Measurements from ENCODE around the gene PRICKLE2. TPM values are rescaled to one million over a fixed set of nuclear protein-coding genes. Genes with fewer than 3 reads are reported as not detected.

Gene PRICKLE2
- polyA plus RNA-seq, 1 donor (not counting 4 experiments of a cell fraction or from before 2014, with no cell fraction given), result 7.8 TPM

DNA sequence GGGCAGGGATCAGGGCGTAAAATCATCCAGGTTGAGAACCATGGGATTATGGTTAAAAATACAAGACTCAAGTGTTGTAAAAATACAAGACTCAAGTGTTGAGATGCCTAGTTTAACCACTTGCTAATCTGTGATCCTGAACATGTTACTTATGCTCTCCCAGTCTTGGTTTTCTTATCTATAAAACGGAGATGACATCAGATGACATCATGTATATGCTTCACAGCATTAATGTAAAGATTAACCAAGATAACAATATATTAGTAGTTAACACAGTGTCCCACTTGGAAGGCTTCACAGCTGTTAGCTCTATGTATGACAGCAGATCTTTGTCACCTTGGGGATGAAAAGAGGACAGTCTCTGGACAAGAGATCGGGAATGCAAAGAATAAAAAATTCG lies 96.2 kb downstream of the PRICKLE2 start:
- no peak for DNase-seq (ENCODE audit: low read depth, low spot score)
- Histone ChIP-seq H3K4me3 (ENCODE audit: control insufficient read depth in 2 of 3, extremely low read depth in 1 of 3, insufficient read depth in 2 of 3, low read depth in 1 of 3, low read length in 3 of 3) (no peak overlapping the region), H3K79me2 (ENCODE audit: control insufficient read depth, insufficient read depth, low read length) (no peaks in the 10 kb centered on the region), H3K9me1 (ENCODE audit: control insufficient read depth, extremely low read depth, insufficient read depth, low read length) (no peaks in the 10 kb centered on the region), H3K9me3 (ENCODE audit: control insufficient read depth, low read depth, low read length) (no peaks in the 10 kb centered on the region), H2AFZ (ENCODE audit: control insufficient read depth, low read length) (no peak overlapping the region), H3K4me1 (ENCODE audit: control insufficient read depth, extremely low read depth, insufficient read depth, low read length) (no peaks in the 10 kb centered on the region), H4K20me1 (ENCODE audit: control insufficient read depth, extremely low read depth, insufficient read depth, low read length) (no peaks in the 10 kb centered on the region), H3K27me3 (ENCODE audit: control insufficient read depth, extremely low read depth, insufficient read depth, low read length) (no peaks in the 10 kb centered on the region), H3K9ac (ENCODE audit: control insufficient read depth, extremely low read depth, insufficient read depth, low read length) (no peak overlapping the region), H3K27ac (ENCODE audit: control insufficient read depth, insufficient read depth, low read length) (no peak overlapping the region), H3K36me3 (ENCODE audit: control insufficient read depth in 2 of 2, extremely low read depth in 1 of 2, insufficient read depth in 2 of 2, low read length in 2 of 2) (peaks cover 0 to 10% of the 10 kb centered on the region in 2 experiments), H3K4me2 (ENCODE audit: control insufficient read depth, extremely low read depth, insufficient read depth, low read depth, low read length) (no peak overlapping the region)
- TF ChIP-seq EZH2 (IDR thresholded peaks at IDR 0.05; ENCODE audit: low read length) (no peak), CTCF (optimal IDR thresholded peaks at IDR 0.05 in 1 of 3, IDR thresholded peaks at IDR 0.05 in 1 of 3, conservative IDR thresholded peaks at IDR 0.05 in 1 of 3; ENCODE audit: extremely low read depth in 1 of 3, insufficient read depth in 2 of 3, low read length in 3 of 3) (no peak)
- FAIRE-seq, result no peak
- dilution Hi-C loops (cut with MboI; ENCODE audit: extremely low pct_ligation_motif_present, low sequenced_read_pairs), result no loop called here

- Histone ChIP-seq H4K20me1 (ENCODE audit: control insufficient read depth, extremely low read depth, insufficient read depth, low read length) (no peaks in the 10 kb centered on the region), H3K9me3 (ENCODE audit: control insufficient read depth, low read depth, low read length) (no peaks in the 10 kb centered on the region), H3K9me1 (ENCODE audit: control insufficient read depth, extremely low read depth, insufficient read depth, low read length) (no peaks in the 10 kb centered on the region), H3K4me1 (ENCODE audit: control insufficient read depth, extremely low read depth, insufficient read depth, low read length) (no peaks in the 10 kb centered on the region), H3K36me3 (ENCODE audit: control insufficient read depth in 2 of 2, extremely low read depth in 1 of 2, insufficient read depth in 2 of 2, low read length in 2 of 2) (peaks cover 0 to 12% of the 10 kb centered on the region in 2 experiments), H3K27ac (ENCODE audit: control insufficient read depth, insufficient read depth, low read length) (no peak overlapping the region), H3K4me3 (ENCODE audit: control insufficient read depth in 2 of 3, extremely low read depth in 1 of 3, insufficient read depth in 2 of 3, low read depth in 1 of 3, low read length in 3 of 3) (no peak overlapping the region), H2AFZ (ENCODE audit: control insufficient read depth, low read length) (no peak overlapping the region), H3K27me3 (ENCODE audit: control insufficient read depth, extremely low read depth, insufficient read depth, low read length) (no peaks in the 10 kb centered on the region), H3K4me2 (ENCODE audit: control insufficient read depth, extremely low read depth, insufficient read depth, low read depth, low read length) (no peak overlapping the region), H3K9ac (ENCODE audit: control insufficient read depth, extremely low read depth, insufficient read depth, low read length) (no peak overlapping the region), H3K79me2 (ENCODE audit: control insufficient read depth, insufficient read depth, low read length) (no peaks in the 10 kb centered on the region)
- TF ChIP-seq EZH2 (IDR thresholded peaks at IDR 0.05; ENCODE audit: low read length) (no peak), CTCF (optimal IDR thresholded peaks at IDR 0.05 in 1 of 3, IDR thresholded peaks at IDR 0.05 in 1 of 3, conservative IDR thresholded peaks at IDR 0.05 in 1 of 3; ENCODE audit: extremely low read depth in 1 of 3, insufficient read depth in 2 of 3, low read length in 3 of 3) (no peak)
- dilution Hi-C loops (cut with MboI; ENCODE audit: extremely low pct_ligation_motif_present, low sequenced_read_pairs), result no loop called here
- no peak for DNase-seq (ENCODE audit: low read depth, low spot score)
- FAIRE-seq, result no peak
Measured at GRCh38 chr3:64125561-64125960, 99.7 kb downstream of the PRICKLE2 start.
